IMR-90 (cell line): Measurements from ENCODE around the gene PSAP.

Experiments
- MAZ ChIP-seq: IDR thresholded peaks from 2 replicates; pipeline ENCODE4 v1.6.1; 2012; ENCODE audit warnings: low read depth, mild to moderate bottlenecking, low read length, improper control_type of control experiment, moderate library complexity, borderline replicate concordance
- MXI1 ChIP-seq: IDR thresholded peaks from 2 replicates; pipeline ENCODE4 v1.6.1; 2012; ENCODE audit warnings: low read depth, mild to moderate bottlenecking, low read length, moderate library complexity, borderline replicate concordance
- NFE2L2 ChIP-seq: fragments of 150-350 bp; IDR thresholded peaks from 2 replicates; pipeline ENCODE4 v1.6.1; 2016; ENCODE audit warnings: low read depth, mild to moderate bottlenecking, low read length
- POLR2A ChIP-seq: IDR thresholded peaks from 2 replicates; pipeline ENCODE4 v1.6.1; 2012; ENCODE audit warnings: mild to moderate bottlenecking, low read depth, low read length
- RCOR1 ChIP-seq: IDR thresholded peaks from 2 replicates; pipeline ENCODE4 v1.6.1; 2012; ENCODE audit warnings: mild to moderate bottlenecking, low read length, improper control_type of control experiment; ENCODE audit not compliant: insufficient replicate concordance
- TF ChIP-seq, protein P1 (sequence below): conservative IDR thresholded peaks from 2 replicates; pipeline ENCODE4 v1.5.1; 2012; ENCODE audit warnings: mild to moderate bottlenecking, low read depth, low read length, improper control_type of control experiment
- TF ChIP-seq, protein P2 (sequence below): fragments of 150-350 bp; IDR thresholded peaks from 2 replicates; pipeline ENCODE4 v1.6.1; 2017; ENCODE audit warnings: mild to moderate bottlenecking, antibody characterized with exemption, low read length, low read depth

DNA sequence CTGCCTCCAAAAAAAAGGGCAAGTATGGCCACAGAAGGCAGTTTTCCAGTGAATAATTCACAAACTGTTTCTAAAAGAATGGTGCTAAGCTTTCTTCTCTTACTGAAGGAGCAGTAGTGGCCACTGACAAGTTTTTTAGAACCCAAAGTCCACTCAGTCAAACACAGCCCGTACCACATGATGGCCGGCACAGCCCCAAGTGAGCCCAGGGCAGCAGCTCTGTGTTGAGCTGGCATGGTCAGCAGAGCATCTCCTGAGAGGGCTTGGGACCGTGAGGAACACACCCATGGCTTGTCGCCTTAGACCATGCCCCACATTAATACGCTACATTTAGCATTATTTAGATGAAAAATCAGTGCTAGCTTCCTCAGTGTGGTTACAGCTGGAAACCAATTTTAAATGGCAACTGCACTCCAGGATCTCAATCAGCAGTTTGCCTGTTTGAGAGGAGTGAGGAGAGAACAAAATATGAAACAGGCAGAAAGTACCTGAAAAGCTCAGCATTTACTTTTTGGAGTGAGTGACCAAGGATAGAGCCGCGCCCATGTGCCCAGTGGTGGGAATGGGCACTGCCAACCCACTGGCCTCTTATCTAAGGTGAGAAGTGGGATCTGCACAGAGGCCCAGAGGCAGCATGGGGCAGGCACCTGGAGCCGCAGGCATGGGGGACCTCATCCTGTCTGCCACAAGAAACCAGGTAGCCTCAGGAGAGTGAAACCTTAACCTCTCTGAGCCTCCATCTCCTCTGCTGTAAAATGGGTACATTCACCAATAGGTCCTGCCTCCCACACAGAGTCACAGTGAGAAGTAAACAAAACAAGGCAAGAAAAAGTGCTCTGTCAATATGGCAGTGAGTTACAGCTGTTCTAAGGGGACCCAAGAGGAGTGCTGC lies 17.4 kb downstream of the PSAP start:
- TF ChIP-seq RCOR1 (no peak), POLR2A (no peak), NFE2L2 (no peak), MXI1 (no peak), MAZ (no peak)
- TF ChIP-seq, protein P1, sequence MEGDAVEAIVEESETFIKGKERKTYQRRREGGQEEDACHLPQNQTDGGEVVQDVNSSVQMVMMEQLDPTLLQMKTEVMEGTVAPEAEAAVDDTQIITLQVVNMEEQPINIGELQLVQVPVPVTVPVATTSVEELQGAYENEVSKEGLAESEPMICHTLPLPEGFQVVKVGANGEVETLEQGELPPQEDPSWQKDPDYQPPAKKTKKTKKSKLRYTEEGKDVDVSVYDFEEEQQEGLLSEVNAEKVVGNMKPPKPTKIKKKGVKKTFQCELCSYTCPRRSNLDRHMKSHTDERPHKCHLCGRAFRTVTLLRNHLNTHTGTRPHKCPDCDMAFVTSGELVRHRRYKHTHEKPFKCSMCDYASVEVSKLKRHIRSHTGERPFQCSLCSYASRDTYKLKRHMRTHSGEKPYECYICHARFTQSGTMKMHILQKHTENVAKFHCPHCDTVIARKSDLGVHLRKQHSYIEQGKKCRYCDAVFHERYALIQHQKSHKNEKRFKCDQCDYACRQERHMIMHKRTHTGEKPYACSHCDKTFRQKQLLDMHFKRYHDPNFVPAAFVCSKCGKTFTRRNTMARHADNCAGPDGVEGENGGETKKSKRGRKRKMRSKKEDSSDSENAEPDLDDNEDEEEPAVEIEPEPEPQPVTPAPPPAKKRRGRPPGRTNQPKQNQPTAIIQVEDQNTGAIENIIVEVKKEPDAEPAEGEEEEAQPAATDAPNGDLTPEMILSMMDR, result no peak
- TF ChIP-seq, protein P2, sequence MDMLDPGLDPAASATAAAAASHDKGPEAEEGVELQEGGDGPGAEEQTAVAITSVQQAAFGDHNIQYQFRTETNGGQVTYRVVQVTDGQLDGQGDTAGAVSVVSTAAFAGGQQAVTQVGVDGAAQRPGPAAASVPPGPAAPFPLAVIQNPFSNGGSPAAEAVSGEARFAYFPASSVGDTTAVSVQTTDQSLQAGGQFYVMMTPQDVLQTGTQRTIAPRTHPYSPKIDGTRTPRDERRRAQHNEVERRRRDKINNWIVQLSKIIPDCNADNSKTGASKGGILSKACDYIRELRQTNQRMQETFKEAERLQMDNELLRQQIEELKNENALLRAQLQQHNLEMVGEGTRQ, result no peak
